CD1c-positive myeloid dendritic cell (primary cell): ENCODE results near the gene HSPB1.
"Not testable (repeated sequence)": the region's sequence is repeated elsewhere in the genome, so short reads cannot be mapped to it uniquely, and the experiment has no call there.

Experiments
- DNase-seq: peaks from one replicate; pipeline ENCODE4 v3.0.0-alpha.2; 2016; ENCODE audit errors: extremely low spot score

Gene HSPB1

GRCh38 chr7:76308874-76309273 lies 6.4 kb downstream of the HSPB1 start:
- DNase-seq: not testable (repeated sequence)

- not testable (repeated sequence) for DNase-seq
Observed at GRCh38 chr7:76309341-76310101, 7.0 kb downstream of the HSPB1 start.

- DNase-seq: no peak
Observed at GRCh38 chr7:76310102-76310957, 7.9 kb downstream of the HSPB1 start.

- DNase-seq: not testable (repeated sequence)
Observed at GRCh38 chr7:76311838-76312237, 9.4 kb downstream of the HSPB1 start.

- peak; percentile 97 for DNase-seq
Observed at GRCh38 chr7:76314042-76314721, 11.7 kb downstream of the HSPB1 start.

GRCh38 chr7:76314740-76315139 lies 12.3 kb downstream of the HSPB1 start:
- DNase-seq: not testable (repeated sequence)

GRCh38 chr7:76315364-76315763 lies 12.9 kb downstream of the HSPB1 start:
- DNase-seq: peak; percentile 35

- DNase-seq: no peak
Observed at GRCh38 chr7:76316984-76317781, 14.7 kb downstream of the HSPB1 start.

GRCh38 chr7:76317782-76318487 lies 15.5 kb downstream of the HSPB1 start:
- DNase-seq: peak; percentile 96

- peak; percentile 85 for DNase-seq
Observed at GRCh38 chr7:76318488-76319353, 16.2 kb downstream of the HSPB1 start.

- no peak for DNase-seq
Observed at GRCh38 chr7:76325092-76325491, 22.6 kb downstream of the HSPB1 start.

GRCh38 chr7:76325811-76326210 lies 23.3 kb downstream of the HSPB1 start:
- no peak for DNase-seq

- no peak for DNase-seq
Observed at GRCh38 chr7:76326646-76327233, 24.3 kb downstream of the HSPB1 start.

GRCh38 chr7:76327610-76328009 lies 25.1 kb downstream of the HSPB1 start:
- no peak for DNase-seq

- no peak for DNase-seq
Observed at GRCh38 chr7:76328389-76328788, 25.9 kb downstream of the HSPB1 start.

GRCh38 chr7:76329479-76329878 lies 27.0 kb downstream of the HSPB1 start:
- DNase-seq: no peak

- DNase-seq: no peak
Observed at GRCh38 chr7:76330261-76330660, 27.8 kb downstream of the HSPB1 start.

GRCh38 chr7:76330673-76331072 lies 28.2 kb downstream of the HSPB1 start:
- DNase-seq: no peak

- no peak for DNase-seq
Observed at GRCh38 chr7:76332078-76332477, 29.6 kb downstream of the HSPB1 start.
